K562 (cell line): Measurements from ENCODE around the gene MTOR. TPM values are rescaled to one million over a fixed set of nuclear protein-coding genes. Genes with fewer than 3 reads are reported as not detected.

Experiments used
- BHLHE40 ChIP-seq: IDR thresholded peaks from 2 replicates; pipeline ENCODE4 v1.6.1; 2011; ENCODE audit warnings: low read length, improper control_type of control experiment
- FIP1L1 ChIP-seq: fragments of 200-400 bp; formaldehyde crosslinking; IDR thresholded peaks from 2 replicates; pipeline ENCODE4 v1.6.1; 2018; ENCODE audit warnings: mild to moderate bottlenecking, low read depth, low read length; ENCODE audit not compliant: poor library complexity, severe bottlenecking
- HMGN3 ChIP-seq: IDR thresholded peaks from 2 replicates; pipeline ENCODE4 v1.6.1; 2011; ENCODE audit warnings: borderline replicate concordance, low read depth, mild to moderate bottlenecking, mixed read lengths, low read length; ENCODE audit not compliant: insufficient read length; ENCODE audit errors: extremely low read depth
- SRF ChIP-seq, 2 experiments: fragments of 250-450, 450-650 bp in 1 of 2; sonication (Bioruptor Pico) in 1 of 2; sonication (generic) in 1 of 2; formaldehyde crosslinking; IDR thresholded peaks; 2 replicates each; pipeline versions ENCODE4 v1.5.0 to v1.5.1; 2020 to 2022; ENCODE audit warnings: mild to moderate bottlenecking in 1 of 2, missing genetic modification reagents in 1 of 2
- SRSF7 ChIP-seq: fragments of 200-400 bp; formaldehyde crosslinking; optimal IDR thresholded peaks from 2 replicates; pipeline ENCODE3; 2017; ENCODE audit warnings: mild to moderate bottlenecking, low read depth, low read length
- polyA plus RNA-seq, 8 experiments: library from polyadenylated mRNA; depleted of rRNA in 4 of 8; stranded (reverse) in 5 of 8; unstranded in 3 of 8; fragments of >200 nt; fragmentation: Nextera tagmentation in 2 of 8; fragmentation: Illumina TruSeq in 1 of 8; extraction: Ambion mirVana in 2 of 8; extraction: Trizol in 1 of 8; gene quantifications; 2 replicates each; pipeline versions ENCODE4 v1.2.1 to v1.2.3, GENCODE V29; 2011 to 2014; ENCODE audit warnings: inconsistent platforms in 1 of 8, missing spikeins in 1 of 8
- total RNA-seq, 7 experiments: library from RNA; depleted of rRNA in 6 of 7; stranded (reverse); fragments of >200 nt in 6 of 7; fragmentation: Illumina TruSeq in 2 of 7; extraction: Trizol in 2 of 7; gene quantifications; 2 replicates each; pipeline versions ENCODE4 v1.2.1 to v1.2.3, GENCODE V29; 2011 to 2021; ENCODE audit warnings: low replicate concordance in 1 of 7
- TF ChIP-seq, protein P1 (sequence below): fragments of 450-650 bp; IDR thresholded peaks from 2 replicates; pipeline ENCODE4 v1.6.1; 2016; ENCODE audit warnings: low read depth
- TF ChIP-seq, protein P2 (sequence below), 2 experiments: IDR thresholded peaks; 2 replicates each; pipeline ENCODE4 v1.6.1; 2012; ENCODE audit warnings: improper control_type of control experiment in 2 of 2, low read depth in 2 of 2, low read length in 2 of 2, borderline replicate concordance in 1 of 2
- TF ChIP-seq, protein P3 (sequence below): sonication (generic); formaldehyde crosslinking; IDR thresholded peaks from 2 replicates; pipeline ENCODE4 v1.8.0; 2023; ENCODE audit warnings: missing genetic modification reagents, mild to moderate bottlenecking, borderline replicate concordance

Gene MTOR
- total and polyA plus RNA-seq, 9 of the 15 experiments (the other 6 are each of a cell fraction or from before 2014, with no cell fraction given): 11.4 to 71.4 (median 52.2) TPM

DNA sequence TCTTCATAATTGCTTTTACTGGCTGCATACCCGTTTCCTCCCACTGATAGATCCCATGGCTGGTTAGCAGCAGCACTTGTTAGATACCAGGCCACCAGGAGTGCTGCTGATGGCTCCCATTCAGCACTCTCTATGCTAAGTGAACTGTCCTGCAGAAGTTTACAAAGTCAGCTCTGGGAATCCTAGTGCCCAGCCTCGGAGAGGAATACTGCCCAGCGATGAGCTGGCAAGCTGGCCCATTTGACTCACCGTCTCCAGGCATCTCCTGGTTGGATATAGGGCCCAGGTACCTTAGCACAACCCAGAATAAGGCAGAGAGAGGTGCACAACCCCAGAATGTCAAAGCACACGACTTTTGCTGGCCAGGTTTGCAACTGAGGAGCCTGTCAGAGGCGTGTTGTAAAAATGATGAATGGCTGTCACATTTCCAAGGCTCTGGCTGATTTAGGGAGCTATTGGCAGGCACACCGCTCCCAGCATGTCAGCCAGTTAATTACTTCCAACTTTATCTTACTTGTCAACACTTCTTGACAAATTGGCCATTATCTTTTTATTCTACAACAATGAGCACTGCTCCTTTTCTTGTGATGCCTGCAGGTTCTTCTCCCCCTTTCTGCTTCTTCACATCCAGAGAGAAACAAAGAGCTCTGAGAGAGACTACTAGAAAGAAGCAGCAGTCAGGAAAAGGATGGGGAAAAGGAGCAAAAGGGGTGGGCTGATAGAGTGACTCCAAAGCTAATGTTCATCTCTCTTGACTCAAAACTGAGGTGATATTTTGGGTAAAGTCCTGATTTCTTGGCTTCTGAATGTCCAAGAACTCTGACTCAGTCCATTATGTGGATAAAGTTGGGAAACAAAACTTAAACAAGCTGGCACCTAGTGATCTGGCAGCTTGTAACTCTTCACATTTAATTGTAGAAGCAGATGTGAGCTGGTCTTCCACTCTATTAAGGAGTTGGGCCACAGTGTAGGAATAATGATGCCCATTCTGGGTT lies 84.0 kb downstream of the MTOR start (continued):
- TF ChIP-seq SRF (CRISPR knock-in tag; IDR thresholded peaks at IDR 0.05) (no peak), HMGN3 (no peak), BHLHE40 (peak; percentile 65), SRSF7 (no peak), FIP1L1 (no peak)
- TF ChIP-seq, protein P1, sequence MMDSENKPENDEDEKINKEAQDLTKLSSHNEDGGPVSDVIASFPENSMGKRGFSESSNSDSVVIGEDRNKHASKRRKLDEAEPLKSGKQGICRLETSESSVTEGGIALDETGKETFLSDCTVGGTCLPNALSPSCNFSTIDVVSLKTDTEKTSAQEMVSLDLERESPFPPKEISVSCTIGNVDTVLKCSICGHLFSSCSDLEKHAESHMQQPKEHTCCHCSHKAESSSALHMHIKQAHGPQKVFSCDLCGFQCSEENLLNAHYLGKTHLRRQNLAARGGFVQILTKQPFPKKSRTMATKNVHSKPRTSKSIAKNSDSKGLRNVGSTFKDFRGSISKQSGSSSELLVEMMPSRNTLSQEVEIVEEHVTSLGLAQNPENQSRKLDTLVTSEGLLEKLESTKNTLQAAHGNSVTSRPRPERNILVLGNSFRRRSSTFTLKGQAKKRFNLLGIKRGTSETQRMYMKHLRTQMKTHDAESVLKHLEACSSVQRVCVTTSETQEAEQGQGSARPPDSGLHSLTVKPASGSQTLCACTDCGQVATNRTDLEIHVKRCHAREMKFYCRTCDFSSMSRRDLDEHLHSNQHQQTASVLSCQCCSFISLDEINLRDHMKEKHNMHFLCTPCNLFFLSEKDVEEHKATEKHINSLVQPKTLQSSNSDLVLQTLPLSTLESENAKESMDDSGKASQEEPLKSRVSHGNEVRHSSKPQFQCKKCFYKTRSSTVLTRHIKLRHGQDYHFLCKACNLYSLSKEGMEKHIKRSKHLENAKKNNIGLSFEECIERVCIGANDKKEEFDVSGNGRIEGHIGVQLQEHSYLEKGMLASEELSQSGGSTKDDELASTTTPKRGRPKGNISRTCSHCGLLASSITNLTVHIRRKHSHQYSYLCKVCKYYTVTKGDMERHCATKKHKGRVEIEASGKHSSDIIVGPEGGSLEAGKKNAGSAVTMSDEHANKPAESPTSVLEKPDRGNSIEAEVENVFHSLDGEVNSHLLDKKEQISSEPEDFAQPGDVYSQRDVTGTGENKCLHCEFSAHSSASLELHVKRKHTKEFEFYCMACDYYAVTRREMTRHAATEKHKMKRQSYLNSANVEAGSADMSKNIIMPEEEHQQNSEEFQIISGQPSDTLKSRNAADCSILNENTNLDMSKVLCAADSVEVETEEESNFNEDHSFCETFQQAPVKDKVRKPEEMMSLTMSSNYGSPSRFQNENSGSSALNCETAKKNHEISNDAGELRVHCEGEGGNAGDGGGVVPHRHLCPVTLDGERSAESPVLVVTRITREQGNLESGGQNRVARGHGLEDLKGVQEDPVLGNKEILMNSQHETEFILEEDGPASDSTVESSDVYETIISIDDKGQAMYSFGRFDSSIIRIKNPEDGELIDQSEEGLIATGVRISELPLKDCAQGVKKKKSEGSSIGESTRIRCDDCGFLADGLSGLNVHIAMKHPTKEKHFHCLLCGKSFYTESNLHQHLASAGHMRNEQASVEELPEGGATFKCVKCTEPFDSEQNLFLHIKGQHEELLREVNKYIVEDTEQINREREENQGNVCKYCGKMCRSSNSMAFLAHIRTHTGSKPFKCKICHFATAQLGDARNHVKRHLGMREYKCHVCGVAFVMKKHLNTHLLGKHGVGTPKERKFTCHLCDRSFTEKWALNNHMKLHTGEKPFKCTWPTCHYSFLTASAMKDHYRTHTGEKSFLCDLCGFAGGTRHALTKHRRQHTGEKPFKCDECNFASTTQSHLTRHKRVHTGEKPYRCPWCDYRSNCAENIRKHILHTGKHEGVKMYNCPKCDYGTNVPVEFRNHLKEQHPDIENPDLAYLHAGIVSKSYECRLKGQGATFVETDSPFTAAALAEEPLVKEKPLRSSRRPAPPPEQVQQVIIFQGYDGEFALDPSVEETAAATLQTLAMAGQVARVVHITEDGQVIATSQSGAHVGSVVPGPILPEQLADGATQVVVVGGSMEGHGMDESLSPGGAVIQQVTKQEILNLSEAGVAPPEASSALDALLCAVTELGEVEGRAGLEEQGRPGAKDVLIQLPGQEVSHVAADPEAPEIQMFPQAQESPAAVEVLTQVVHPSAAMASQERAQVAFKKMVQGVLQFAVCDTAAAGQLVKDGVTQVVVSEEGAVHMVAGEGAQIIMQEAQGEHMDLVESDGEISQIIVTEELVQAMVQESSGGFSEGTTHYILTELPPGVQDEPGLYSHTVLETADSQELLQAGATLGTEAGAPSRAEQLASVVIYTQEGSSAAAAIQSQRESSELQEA: no peak
- TF ChIP-seq, protein P2, sequence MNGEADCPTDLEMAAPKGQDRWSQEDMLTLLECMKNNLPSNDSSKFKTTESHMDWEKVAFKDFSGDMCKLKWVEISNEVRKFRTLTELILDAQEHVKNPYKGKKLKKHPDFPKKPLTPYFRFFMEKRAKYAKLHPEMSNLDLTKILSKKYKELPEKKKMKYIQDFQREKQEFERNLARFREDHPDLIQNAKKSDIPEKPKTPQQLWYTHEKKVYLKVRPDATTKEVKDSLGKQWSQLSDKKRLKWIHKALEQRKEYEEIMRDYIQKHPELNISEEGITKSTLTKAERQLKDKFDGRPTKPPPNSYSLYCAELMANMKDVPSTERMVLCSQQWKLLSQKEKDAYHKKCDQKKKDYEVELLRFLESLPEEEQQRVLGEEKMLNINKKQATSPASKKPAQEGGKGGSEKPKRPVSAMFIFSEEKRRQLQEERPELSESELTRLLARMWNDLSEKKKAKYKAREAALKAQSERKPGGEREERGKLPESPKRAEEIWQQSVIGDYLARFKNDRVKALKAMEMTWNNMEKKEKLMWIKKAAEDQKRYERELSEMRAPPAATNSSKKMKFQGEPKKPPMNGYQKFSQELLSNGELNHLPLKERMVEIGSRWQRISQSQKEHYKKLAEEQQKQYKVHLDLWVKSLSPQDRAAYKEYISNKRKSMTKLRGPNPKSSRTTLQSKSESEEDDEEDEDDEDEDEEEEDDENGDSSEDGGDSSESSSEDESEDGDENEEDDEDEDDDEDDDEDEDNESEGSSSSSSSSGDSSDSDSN (IDR thresholded peaks at IDR 0.05; ENCODE audit: borderline replicate concordance in 1 of 2, low read depth in 2 of 2, low read length in 2 of 2): no peak
- TF ChIP-seq, protein P3, sequence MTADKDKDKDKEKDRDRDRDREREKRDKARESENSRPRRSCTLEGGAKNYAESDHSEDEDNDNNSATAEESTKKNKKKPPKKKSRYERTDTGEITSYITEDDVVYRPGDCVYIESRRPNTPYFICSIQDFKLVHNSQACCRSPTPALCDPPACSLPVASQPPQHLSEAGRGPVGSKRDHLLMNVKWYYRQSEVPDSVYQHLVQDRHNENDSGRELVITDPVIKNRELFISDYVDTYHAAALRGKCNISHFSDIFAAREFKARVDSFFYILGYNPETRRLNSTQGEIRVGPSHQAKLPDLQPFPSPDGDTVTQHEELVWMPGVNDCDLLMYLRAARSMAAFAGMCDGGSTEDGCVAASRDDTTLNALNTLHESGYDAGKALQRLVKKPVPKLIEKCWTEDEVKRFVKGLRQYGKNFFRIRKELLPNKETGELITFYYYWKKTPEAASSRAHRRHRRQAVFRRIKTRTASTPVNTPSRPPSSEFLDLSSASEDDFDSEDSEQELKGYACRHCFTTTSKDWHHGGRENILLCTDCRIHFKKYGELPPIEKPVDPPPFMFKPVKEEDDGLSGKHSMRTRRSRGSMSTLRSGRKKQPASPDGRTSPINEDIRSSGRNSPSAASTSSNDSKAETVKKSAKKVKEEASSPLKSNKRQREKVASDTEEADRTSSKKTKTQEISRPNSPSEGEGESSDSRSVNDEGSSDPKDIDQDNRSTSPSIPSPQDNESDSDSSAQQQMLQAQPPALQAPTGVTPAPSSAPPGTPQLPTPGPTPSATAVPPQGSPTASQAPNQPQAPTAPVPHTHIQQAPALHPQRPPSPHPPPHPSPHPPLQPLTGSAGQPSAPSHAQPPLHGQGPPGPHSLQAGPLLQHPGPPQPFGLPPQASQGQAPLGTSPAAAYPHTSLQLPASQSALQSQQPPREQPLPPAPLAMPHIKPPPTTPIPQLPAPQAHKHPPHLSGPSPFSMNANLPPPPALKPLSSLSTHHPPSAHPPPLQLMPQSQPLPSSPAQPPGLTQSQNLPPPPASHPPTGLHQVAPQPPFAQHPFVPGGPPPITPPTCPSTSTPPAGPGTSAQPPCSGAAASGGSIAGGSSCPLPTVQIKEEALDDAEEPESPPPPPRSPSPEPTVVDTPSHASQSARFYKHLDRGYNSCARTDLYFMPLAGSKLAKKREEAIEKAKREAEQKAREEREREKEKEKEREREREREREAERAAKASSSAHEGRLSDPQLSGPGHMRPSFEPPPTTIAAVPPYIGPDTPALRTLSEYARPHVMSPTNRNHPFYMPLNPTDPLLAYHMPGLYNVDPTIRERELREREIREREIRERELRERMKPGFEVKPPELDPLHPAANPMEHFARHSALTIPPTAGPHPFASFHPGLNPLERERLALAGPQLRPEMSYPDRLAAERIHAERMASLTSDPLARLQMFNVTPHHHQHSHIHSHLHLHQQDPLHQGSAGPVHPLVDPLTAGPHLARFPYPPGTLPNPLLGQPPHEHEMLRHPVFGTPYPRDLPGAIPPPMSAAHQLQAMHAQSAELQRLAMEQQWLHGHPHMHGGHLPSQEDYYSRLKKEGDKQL (CRISPR knock-in tag): no peak
